ENCODE measurements around the gene AASDH.
"Not testable (repeated sequence)": the region's sequence is repeated elsewhere in the genome, so short reads cannot be mapped to it uniquely, and the experiment has no call there.

AASDH gene

DNA sequence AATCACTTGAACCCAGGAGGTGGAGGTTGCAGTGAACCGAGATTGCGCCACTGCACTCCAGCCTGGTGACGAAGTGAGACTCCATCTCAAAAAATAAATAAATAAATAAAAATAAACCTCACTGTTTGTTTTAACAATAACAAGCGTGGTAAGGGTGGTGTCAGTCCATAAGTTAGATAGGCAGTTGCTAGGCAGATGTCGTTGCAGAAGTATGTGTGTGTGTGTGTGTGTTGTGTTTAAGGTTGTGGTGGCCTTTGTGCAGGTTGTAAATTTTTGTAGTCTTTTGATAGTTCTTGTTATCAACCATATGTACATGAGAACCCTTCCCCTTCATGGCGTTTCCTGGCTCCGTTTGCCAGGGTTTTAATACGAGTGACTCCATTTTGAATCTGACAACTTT is 4.0 kb upstream of the AASDH start:
- DNase-seq, result no peak

GRCh38 chr4:56389558-56389957 is 2.3 kb upstream of the AASDH start:
- DNase-seq, result no peak

- DNase-seq, result no peak
These were observed 1.0 kb upstream of the AASDH start for GRCh38 chr4:56388306-56388705.

GRCh38 chr4:56386091-56386490 is 1.2 kb downstream of the AASDH start:
- no peak for DNase-seq

GRCh38 chr4:56375458-56375857 is 11.8 kb downstream of the AASDH start:
- no peak for DNase-seq

DNA sequence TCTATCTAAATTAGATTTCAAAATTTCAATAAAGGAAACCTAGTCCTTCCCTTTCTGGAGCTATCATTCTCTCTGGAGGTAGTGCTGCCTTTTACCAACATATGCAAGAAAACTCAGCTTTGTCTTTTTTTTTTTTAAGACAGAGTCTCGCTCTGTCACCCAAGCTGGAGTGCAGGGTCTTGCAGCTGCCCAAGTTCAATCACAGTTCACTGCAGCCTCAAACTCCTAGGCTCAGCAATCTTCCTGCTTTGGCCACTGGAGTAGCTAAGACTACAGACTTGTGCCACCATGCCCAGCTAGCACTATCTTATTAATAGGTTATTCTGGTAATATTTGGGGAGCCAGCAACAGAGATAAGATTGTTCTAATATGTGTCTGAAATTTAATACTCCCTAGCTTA is 12.3 kb downstream of the AASDH start:
- no peak for DNase-seq

GRCh38 chr4:56372774-56373173 is 14.5 kb downstream of the AASDH start:
- no peak for DNase-seq

DNA sequence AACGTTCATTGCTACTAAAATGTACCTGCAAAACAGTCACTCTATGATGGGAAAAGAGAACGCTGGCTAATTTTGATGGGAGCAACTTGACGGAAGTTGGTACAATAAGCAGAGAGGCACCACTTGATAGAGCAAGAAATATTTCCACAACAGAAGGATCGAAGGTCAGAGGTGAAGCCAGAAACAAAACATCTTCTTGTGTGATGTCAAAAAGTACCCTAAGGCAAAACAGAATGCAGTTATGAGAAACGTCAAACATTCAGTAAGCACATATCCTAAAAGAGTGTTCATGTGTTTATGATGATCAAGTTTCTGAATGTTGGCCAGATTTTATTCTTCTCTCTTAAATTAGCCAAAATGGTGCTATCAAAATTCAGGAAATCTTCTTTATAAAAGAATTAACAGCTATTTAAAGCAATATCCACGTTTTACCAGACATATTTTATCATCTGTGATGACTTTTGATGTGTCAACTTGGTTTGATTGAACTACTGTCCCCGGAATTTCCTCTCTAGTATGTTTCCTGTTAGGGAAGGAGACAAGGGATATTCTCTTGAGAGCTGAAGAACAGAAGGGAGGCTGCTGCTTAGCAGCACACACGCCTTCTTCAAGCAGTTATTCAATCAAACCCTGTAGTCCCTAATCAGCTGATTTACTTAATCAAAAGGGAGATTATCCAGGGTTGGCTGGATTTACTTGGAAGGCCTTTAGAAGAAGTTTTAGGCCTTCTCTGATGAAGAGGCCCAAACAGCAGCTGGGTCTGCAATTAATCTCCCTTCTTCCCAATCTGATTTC is 15.7 kb downstream of the AASDH start:
- no peak for DNase-seq

- DNase-seq, result no peak
These were observed 16.9 kb downstream of the AASDH start for GRCh38 chr4:56370377-56370776.

- DNase-seq, result not testable (repeated sequence)
These were observed 24.3 kb downstream of the AASDH start for GRCh38 chr4:56362981-56363380.

GRCh38 chr4:56360071-56360470 is 27.2 kb downstream of the AASDH start:
- DNase-seq, result no peak

DNA sequence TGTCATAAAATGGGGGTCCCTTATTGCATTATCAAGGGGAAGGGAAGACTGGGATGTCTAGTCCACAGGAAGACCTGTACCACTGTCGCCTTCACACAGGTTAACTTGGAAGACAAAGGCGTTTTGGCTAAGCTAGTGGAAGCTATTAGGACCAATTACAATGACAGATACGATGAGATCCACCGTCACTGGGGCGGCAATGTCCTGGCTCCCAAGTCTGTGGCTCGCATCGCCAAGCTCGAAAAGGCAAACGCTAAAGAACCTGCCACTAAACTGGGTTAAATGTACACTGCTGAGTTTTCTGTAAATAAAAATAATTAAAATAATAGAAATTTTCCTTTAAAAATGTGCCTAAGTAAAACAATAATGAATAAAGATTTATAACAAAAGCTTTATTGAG is 30.6 kb downstream of the AASDH start:
- no peak for DNase-seq

- no peak for DNase-seq
These were observed 38.7 kb downstream of the AASDH start for GRCh38 chr4:56348576-56348975.

GRCh38 chr4:56345458-56345857 is 41.8 kb downstream of the AASDH start:
- DNase-seq, result no peak

- no peak for DNase-seq
These were observed 44.5 kb downstream of the AASDH start for GRCh38 chr4:56342746-56343145.

- no peak for DNase-seq
These were observed 56.6 kb downstream of the AASDH start for GRCh38 chr4:56330691-56331090.

GRCh38 chr4:56326363-56326762 is 60.9 kb downstream of the AASDH start:
- no peak for DNase-seq

DNA sequence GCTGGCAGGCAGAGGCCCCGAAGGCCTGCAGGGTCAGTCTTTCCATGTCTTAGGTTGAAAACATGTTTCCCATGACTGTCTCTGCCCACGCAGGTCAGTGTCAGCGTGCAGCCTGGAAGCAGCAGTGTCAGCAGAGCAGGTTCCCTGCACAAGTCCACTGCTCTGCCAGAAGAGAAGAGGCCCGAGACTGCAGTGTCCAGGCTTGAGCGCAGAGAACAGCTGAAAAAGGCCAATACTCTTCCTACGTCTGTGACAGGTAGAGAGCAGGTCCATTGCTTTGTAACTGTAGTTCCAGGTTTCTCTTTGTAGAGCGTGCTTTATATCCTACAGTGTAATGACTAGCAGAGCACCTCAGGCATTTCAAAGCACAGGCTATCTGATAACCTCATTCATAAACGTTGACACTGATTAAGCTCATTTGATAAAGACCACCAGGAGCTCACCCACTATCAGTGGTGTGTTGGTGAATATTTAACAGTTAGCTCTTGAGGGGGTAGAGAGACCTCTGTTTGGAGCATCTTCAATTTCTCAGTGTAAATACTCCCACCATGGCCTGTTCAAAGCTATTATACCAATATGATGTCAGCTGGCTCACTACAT is 63.2 kb downstream of the AASDH start:
- DNase-seq, result no peak

DNA sequence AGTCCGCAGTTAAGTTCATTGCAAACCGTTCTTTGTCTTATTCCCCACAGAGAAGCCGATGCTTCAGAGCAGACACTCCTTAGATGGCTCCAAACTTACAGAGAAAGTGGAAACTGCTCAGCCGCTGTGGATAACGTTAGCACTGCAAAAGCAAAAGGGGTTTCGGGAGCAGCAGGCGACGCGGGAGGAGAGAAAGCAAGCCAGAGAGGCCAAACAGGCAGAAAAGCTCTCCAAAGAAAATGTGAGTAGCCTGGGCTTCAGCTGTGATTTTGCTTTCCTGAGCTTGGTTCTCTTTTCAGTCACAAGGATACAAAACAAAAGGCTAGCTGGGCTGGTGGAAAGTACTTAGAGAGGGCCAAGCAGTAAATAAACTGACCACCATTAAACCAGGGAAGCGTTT is 64.0 kb downstream of the AASDH start:
- DNase-seq, result no peak

GRCh38 chr4:56321251-56321650 is 66.0 kb downstream of the AASDH start:
- DNase-seq, result no peak

GRCh38 chr4:56320293-56320692 is 67.0 kb downstream of the AASDH start:
- DNase-seq, result no peak

GRCh38 chr4:56318555-56318954 is 68.7 kb downstream of the AASDH start:
- no peak for DNase-seq

DNA sequence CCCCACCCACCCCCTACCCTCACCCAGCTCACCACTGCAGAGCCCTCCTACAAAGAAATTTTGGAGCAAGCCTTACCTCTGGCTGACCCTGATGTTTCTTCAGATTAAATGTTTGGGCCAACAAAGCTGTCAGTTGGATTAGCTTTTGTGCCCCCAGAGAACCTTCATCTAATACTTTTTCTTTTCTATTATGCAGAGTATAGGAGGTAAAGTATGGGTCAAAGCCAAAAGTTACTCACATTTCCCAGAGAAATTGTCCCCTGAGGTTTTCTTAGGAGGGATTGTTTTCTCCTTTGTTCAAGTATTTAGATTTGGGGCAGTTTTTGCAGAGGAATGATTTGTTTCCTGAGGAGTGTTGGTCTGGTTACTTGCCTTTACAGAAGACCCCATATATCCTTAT is 69.5 kb downstream of the AASDH start:
- no peak for DNase-seq

DNA sequence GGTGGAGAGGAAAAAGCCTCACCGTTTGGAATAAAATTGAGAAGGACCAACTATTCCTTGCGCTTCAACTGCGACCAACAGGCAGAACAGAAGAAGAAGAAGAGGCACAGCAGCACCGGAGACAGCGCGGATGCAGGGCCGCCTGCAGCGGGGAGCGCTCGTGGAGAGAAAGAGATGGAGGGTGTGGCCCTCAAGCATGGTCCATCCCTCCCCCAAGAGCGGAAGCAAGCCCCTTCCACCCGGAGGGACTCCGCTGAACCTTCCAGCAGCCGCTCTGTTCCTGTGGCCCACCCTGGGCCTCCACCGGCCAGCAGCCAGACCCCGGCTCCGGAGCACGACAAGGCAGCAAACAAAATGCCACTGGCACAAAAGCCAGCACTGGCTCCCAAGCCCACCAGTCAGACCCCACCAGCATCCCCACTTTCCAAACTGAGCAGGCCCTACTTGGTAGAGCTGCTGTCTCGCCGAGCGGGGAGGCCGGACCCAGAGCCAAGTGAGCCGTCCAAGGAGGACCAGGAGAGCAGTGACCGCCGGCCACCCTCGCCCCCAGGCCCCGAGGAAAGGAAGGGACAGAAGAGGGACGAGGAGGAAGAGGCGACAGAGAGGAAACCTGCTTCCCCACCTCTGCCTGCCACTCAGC is 71.2 kb downstream of the AASDH start:
- no peak for DNase-seq

Data from bone marrow (tissue), 2 donors.